Testis (tissue), 3 donors: Measurements from ENCODE around the gene TAX1BP1. TPM values are rescaled to one million over a fixed set of nuclear protein-coding genes. Genes with fewer than 3 reads are reported as not detected.
A peak's percentile ranks its signal among the peaks of the same experiment; 100 is the strongest.

Experiments
- DNase-seq: peaks from one replicate; pipeline ENCODE4 v3.0.0-alpha.2; 2019
- H3K27ac ChIP-seq, 2 donors: fragments of 200-600 bp; sonication (generic); one replicate each; pipeline ENCODE4 v1.5.1; 2019
- H3K27me3 ChIP-seq: fragments of 200-600 bp; sonication (generic); one replicate; pipeline ENCODE4 v1.5.1; 2019
- H3K36me3 ChIP-seq: fragments of 200-600 bp; sonication (generic); one replicate; pipeline ENCODE4 v1.5.1; 2017; ENCODE audit warnings: low read depth; ENCODE audit errors: missing control alignments
- H3K4me1 ChIP-seq: fragments of 200-600 bp; sonication (generic); one replicate; pipeline ENCODE4 v1.5.1; 2019
- H3K4me3 ChIP-seq, 2 donors: fragments of 200-600 bp; sonication (generic); one replicate each; pipeline ENCODE4 v1.5.1; 2017 to 2019
- H3K9me3 ChIP-seq: fragments of 200-600 bp; sonication (generic); one replicate; pipeline ENCODE4 v1.5.1; 2017
- POLR2A ChIP-seq: fragments of 450-650 bp; IDR thresholded peaks from one replicate; pipeline ENCODE4 v1.6.1; 2017; ENCODE audit warnings: antibody characterized with exemption, mild to moderate bottlenecking, moderate library complexity
- WGBS, 2 donors: methylation state at CpG; one replicate each; pipeline ENCODE4 v1.1.5; 2018; 5-methylcytosine and 5-hydroxymethylcytosine counted together
- intact Hi-C: fragments of 100-400 bp; cut with DNase I; formaldehyde crosslinking; loops from one replicate; pipeline ENCODE4 v1.15.1; 2023; ENCODE audit warnings: low total_unique reads
- polyA plus RNA-seq: library from polyadenylated mRNA; stranded (reverse); fragments of 350-450 nt; fragmentation: Illumina TruSeq; extraction: RNeasy Lipid Tissue Mini Kit (QIAGEN cat#74804); gene quantifications from one replicate; pipeline ENCODE4 v1.2.3, GENCODE V29; 2014; ENCODE audit warnings: low read depth, low replicate concordance; ENCODE audit not compliant: insufficient read depth
- total RNA-seq, 2 donors: library from RNA; depleted of rRNA; stranded (reverse); fragments of >200 nt; gene quantifications; one replicate each; pipeline ENCODE4 v1.2.3, GENCODE V29; 2016
- TF ChIP-seq, protein P1 (sequence below), 3 experiments: fragments of 450-650 bp in 2 of 3; fragments of 200-600 bp in 1 of 3; sonication (generic) in 1 of 3; IDR thresholded peaks; one replicate each; pipeline ENCODE4 v1.5.1; 2016 to 2019; ENCODE audit warnings: antibody characterized with exemption in 3 of 3, mild to moderate bottlenecking in 2 of 3, moderate library complexity in 1 of 3

The TAX1BP1 gene
- total and polyA plus RNA-seq, 3 donors from 2014 or later, result 36.8 to 155 (median 154) TPM

DNA sequence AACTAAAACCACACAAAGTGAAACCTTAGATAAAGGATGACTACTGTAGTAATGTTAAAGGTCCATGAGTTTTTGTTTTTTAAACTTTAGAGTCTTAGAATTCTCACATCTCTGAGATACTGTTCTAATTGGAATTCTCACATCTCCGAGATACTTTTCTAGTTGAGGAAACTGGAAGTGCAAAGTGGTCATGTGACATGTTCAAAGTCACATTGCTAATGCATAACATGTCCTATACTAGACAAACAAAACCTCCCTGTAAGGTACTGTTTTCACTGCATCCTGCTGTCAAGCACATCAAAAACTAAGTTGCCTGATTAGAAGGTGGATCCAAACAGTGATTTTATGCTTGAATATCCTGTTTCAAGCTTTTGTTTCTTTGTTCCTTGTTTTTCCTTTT is 13.9 kb downstream of the TAX1BP1 start:
- 62 to 74% methylated on average over 1 of the region's 1 CpG for WGBS, 2 donors
- Histone ChIP-seq H3K4me3 (no peak overlapping the region), H3K9me3 (no peaks in the 10 kb centered on the region), H3K4me1 (peaks cover 10% of the 10 kb centered on the region), H3K27ac (peak overlapping the region; percentile 23 to 81), H3K27me3 (no peaks in the 10 kb centered on the region), H3K36me3 (no peaks in the 10 kb centered on the region)
- intact Hi-C loops, result no loop called here
- TF ChIP-seq, protein P1, sequence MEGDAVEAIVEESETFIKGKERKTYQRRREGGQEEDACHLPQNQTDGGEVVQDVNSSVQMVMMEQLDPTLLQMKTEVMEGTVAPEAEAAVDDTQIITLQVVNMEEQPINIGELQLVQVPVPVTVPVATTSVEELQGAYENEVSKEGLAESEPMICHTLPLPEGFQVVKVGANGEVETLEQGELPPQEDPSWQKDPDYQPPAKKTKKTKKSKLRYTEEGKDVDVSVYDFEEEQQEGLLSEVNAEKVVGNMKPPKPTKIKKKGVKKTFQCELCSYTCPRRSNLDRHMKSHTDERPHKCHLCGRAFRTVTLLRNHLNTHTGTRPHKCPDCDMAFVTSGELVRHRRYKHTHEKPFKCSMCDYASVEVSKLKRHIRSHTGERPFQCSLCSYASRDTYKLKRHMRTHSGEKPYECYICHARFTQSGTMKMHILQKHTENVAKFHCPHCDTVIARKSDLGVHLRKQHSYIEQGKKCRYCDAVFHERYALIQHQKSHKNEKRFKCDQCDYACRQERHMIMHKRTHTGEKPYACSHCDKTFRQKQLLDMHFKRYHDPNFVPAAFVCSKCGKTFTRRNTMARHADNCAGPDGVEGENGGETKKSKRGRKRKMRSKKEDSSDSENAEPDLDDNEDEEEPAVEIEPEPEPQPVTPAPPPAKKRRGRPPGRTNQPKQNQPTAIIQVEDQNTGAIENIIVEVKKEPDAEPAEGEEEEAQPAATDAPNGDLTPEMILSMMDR (IDR thresholded peaks at IDR 0.05), result peak in 1 of 3 experiments; percentile 6
- TF ChIP-seq POLR2A, result no peak
- no peak for DNase-seq

DNA sequence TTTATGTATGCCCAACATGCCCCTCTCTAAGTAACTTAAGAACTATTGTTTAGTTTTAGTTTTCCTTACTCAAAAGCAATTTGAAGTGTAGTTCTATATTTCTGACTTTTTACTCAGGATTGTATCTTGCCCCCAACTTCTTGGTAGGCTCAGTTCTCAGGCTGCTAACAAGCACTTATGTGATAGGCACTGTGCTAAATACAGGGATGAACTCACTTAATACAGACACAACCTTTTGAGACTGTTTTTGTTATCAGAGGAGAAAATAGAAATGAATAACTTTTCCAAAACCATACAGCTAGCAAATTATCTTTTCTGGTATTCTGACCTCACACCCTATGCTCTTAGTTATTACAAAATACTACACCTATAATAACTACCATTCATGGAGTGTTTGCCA is 16.3 kb downstream of the TAX1BP1 start:
- no peak overlapping the region for H3K4me3 ChIP-seq
- intact Hi-C loops, result no loop called here
- H3K36me3 ChIP-seq, result no peaks in the 10 kb centered on the region
- H3K4me1 ChIP-seq, result peaks cover 10% of the 10 kb centered on the region
- no peak for TF ChIP-seq POLR2A
- TF ChIP-seq, protein P1 (IDR thresholded peaks at IDR 0.05), result no peak
- no peaks in the 10 kb centered on the region for H3K9me3 ChIP-seq
- DNase-seq, result no peak
- H3K27me3 ChIP-seq, result no peaks in the 10 kb centered on the region
- H3K27ac ChIP-seq, result no peak overlapping the region

DNA sequence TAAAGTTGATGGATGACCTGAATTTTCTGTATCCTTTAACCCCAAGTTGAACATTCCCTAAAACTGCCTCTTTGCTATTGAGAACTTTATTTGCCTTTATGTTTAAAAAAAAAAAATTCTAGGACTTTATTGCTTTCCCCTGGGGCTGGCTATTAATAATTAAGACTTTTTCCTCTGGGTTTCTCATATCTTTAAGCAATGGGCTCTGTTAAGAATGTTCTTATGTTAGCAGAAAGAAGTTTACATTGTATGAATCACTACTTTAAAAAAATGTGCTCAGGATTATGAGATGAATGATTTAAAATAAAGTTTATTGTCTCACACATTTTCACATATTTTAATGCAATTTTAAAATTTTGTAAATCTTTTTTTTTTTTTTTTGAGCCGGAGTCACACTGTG is 19.5 kb downstream of the TAX1BP1 start:
- intact Hi-C loops, result no loop called here
- Histone ChIP-seq H3K27me3 (no peaks in the 10 kb centered on the region), H3K27ac (no peak overlapping the region), H3K36me3 (no peaks in the 10 kb centered on the region), H3K9me3 (no peaks in the 10 kb centered on the region), H3K4me1 (peaks cover 6% of the 10 kb centered on the region), H3K4me3 (no peak overlapping the region)
- WGBS, 2 donors, result 94 to 97% methylated on average over 1 of the region's 1 CpG
- DNase-seq, result no peak
- no peak for TF ChIP-seq POLR2A

DNA sequence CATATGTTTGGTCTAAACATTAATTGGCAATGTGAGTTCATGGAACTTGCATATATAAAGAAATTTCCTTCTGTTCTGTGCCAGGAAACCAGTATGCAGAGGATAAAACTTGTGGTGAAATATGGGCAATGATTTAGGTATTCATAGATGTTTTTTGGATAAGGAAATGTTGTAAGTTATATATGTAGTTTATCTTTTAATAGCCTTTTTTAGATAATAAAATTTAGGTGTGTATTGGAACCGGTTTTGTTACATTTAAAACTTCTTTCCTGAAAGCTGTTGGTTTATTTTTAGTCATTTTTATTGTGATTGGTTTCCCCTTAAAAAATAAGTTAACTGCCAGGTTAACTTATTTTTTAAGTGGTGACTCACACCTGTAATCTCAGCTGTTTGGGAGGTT is 22.1 kb downstream of the TAX1BP1 start:
- no peaks in the 10 kb centered on the region for H3K27me3 ChIP-seq
- H3K4me3 ChIP-seq, result no peak overlapping the region
- no peaks in the 10 kb centered on the region for H3K36me3 ChIP-seq
- no peaks in the 10 kb centered on the region for H3K9me3 ChIP-seq
- intact Hi-C loops, result no loop called here
- no peak overlapping the region for H3K27ac ChIP-seq
- no peak for DNase-seq
- no peaks in the 10 kb centered on the region for H3K4me1 ChIP-seq
- TF ChIP-seq, protein P1 (IDR thresholded peaks at IDR 0.05), result no peak
- TF ChIP-seq POLR2A, result no peak
- 91 to 92% methylated on average over 1 of the region's 1 CpG for WGBS, 2 donors

DNA sequence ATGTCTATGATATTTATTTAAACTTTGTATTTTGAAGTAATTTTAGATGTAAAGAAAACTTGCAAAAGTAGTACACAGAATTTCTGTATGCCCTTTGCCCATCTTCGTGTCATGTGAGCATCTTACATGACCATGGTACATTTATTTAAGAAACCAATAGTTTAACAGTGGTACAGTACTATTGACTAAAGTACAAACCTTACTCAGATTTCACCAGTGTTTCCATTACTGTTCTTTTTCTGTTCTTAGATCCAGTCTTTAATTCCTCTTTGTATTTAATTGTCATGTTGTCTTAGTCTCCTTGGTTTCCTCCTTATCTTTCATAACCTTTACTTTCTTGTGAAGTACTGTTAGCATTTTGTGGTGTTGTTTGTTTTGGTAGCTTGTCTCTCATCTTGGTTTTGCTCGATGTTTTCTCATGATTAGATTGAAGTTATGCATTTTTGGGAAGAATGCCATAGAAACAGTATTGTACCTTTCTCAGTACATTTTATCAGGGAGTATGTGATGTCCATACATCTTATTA is 24.1 kb downstream of the TAX1BP1 start:
- Histone ChIP-seq H3K36me3 (no peaks in the 10 kb centered on the region), H3K27ac (no peak overlapping the region), H3K4me3 (no peak overlapping the region), H3K27me3 (no peaks in the 10 kb centered on the region), H3K4me1 (no peaks in the 10 kb centered on the region), H3K9me3 (no peaks in the 10 kb centered on the region)
- intact Hi-C loops, result no loop called here
- 62 to 65% methylated on average over 2 of the region's 2 CpGs for WGBS, 2 donors
- no peak for TF ChIP-seq POLR2A
- TF ChIP-seq, protein P1 (IDR thresholded peaks at IDR 0.05), result no peak
- no peak for DNase-seq
